WTC11 (cell line): ENCODE data around the gene MAB21L4.

Experiments used
- CREB1 ChIP-seq: sonication (generic); formaldehyde crosslinking; IDR thresholded peaks from 2 replicates; pipeline ENCODE4 v1.8.0; 2023; ENCODE audit warnings: mild to moderate bottlenecking, missing genetic modification reagents
- CTCF ChIP-seq: fragments of 200-600 bp; IDR thresholded peaks from 2 replicates; pipeline ENCODE4 v1.8.0; 2022; ENCODE audit warnings: antibody characterized with exemption
- E2F1 ChIP-seq: sonication (generic); formaldehyde crosslinking; IDR thresholded peaks from 2 replicates; pipeline ENCODE4 v1.8.0; 2022; ENCODE audit warnings: mild to moderate bottlenecking, missing genetic modification reagents
- ELF4 ChIP-seq: sonication (generic); formaldehyde crosslinking; IDR thresholded peaks from 2 replicates; pipeline ENCODE4 v1.8.1; 2022; ENCODE audit warnings: low read depth, mild to moderate bottlenecking, moderate library complexity, missing genetic modification reagents
- FOXP1 ChIP-seq: sonication (generic); formaldehyde crosslinking; IDR thresholded peaks from 2 replicates; pipeline ENCODE4 v1.8.0; 2022; ENCODE audit warnings: missing genetic modification reagents, mild to moderate bottlenecking, moderate library complexity, borderline replicate concordance
- GRHL2 ChIP-seq: fragments of 250-450 bp; sonication (Bioruptor Pico); IDR thresholded peaks from 2 replicates; pipeline ENCODE4 v1.8.0; 2022; ENCODE audit warnings: mild to moderate bottlenecking, moderate library complexity; ENCODE audit not compliant: insufficient replicate concordance, severe bottlenecking
- TF ChIP-seq, protein P1 (sequence below): sonication (generic); formaldehyde crosslinking; IDR thresholded peaks from 2 replicates; pipeline ENCODE4 v1.8.1; 2023; ENCODE audit warnings: mild to moderate bottlenecking, moderate library complexity, missing genetic modification reagents

DNA sequence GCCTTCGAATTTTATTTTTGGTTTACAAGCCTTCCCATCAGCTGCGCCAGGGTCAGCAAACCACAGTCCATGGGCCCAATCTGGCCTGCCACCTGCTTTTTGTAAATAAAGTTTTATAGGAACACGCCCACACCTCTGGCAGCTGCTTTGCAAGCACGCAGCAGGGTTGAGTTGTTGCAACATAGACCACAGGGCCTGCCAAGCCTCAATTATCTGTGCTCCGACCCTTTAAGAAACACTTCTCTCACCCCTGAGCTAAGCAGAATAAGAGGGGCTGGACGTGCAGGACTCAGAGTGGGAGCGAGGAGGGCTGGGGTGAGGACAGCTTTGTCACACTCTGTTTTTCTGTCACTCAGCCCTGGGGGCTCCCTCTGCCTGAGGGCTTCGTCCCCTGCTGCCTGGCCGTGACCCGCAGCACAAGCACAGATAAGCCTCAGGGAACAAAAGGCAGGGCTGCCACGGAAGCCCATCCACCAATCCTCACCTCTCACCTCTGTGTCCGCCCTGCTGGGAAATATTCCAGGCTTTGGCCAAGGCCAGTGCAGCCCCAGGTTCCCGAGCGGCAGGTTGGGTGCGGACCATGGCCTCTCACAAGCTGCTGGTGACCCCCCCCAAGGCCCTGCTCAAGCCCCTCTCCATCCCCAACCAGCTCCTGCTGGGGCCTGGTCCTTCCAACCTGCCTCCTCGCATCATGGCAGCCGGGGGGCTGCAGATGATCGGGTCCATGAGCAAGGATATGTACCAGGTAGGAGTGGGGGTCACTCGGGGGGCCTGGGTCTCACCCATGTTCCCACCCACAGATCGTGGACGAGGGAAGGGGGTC, 27.5 kb downstream of the MAB21L4 start, which contains the start of gene AGXT:
- TF ChIP-seq CTCF (no peak), GRHL2 (CRISPR knock-in tag) (no peak), CREB1 (CRISPR knock-in tag) (no peak), E2F1 (CRISPR knock-in tag) (no peak), ELF4 (CRISPR knock-in tag) (no peak), FOXP1 (CRISPR knock-in tag) (no peak)
- TF ChIP-seq, protein P1, sequence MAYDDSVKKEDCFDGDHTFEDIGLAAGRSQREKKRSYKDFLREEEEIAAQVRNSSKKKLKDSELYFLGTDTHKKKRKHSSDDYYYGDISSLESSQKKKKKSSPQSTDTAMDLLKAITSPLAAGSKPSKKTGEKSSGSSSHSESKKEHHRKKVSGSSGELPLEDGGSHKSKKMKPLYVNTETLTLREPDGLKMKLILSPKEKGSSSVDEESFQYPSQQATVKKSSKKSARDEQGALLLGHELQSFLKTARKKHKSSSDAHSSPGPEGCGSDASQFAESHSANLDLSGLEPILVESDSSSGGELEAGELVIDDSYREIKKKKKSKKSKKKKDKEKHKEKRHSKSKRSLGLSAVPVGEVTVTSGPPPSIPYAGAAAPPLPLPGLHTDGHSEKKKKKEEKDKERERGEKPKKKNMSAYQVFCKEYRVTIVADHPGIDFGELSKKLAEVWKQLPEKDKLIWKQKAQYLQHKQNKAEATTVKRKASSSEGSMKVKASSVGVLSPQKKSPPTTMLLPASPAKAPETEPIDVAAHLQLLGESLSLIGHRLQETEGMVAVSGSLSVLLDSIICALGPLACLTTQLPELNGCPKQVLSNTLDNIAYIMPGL (CRISPR knock-in tag): no peak
